ENCODE measurements around the gene NOL9.
A peak's percentile ranks its signal among the peaks of the same experiment; 100 is the strongest.
"Not testable (repeated sequence)": the region's sequence is repeated elsewhere in the genome, so short reads cannot be mapped to it uniquely, and the experiment has no call there.

NOL9 gene

GRCh38 chr1:6501279-6501813 is 53.0 kb downstream of the NOL9 start:
- no peak for DNase-seq

DNA sequence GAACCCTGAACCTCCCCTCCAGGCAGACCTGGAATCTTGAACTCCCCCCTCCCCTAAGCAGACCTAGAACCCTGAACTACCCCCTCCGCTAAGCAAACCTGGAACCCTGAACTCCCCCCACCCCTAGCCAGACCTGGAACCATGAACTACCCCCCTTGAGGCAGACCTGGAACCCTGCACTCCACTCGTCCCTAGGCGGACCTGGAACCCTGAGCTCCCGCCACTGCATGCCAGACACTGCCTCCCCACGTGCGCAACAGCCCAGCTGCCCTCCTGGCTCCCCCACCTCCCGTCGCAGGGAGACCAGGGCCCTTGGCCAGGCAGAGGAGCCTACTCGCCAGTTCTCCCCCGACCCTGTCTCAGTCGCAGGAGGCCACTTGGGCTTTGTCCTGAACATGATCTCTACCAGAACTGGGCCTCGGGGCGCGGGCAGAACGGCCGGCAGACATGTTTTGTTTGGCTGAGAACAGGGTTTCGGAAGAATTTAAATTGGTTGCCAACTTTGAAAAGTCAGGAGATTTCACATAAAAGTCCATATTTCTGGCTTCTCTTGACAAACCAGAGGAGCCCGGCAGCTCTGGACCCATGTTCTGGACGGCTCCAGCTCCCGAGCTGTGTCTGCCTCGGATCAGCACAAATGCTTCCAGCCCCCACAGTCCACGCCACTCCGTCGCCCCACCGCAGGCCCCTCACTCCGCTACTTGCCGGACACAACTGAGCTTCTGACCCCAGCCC is 53.6 kb downstream of the NOL9 start:
- no peak for DNase-seq

DNA sequence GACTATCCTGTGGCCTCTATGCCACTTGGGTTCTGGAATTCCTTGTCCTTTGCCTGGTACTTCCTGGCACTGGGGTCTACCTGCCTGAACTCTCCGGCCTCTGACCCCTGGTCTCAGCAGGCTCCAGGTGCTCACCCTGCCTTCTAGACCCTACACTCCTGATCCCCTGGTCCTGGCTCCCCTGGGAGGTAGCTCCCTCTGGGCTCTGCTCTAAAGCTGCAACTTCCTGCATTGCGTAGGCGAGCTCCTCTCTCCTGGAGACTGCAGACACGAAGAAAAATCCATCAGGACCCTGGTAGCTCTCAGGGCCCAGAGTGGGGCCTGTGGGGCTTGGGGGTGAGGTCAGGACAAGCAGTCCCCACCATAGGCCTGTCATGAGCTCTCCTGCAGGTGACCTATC is 55.0 kb downstream of the NOL9 start:
- no peak for DNase-seq

- DNase-seq: no peak
Observed at GRCh38 chr1:6498576-6499111, 55.7 kb downstream of the NOL9 start.

- DNase-seq: no peak
Observed at GRCh38 chr1:6497867-6498575, 56.3 kb downstream of the NOL9 start.

- peak; percentile 53 for DNase-seq
Observed at GRCh38 chr1:6497215-6497866, 57.0 kb downstream of the NOL9 start.

- no peak for DNase-seq
Observed at GRCh38 chr1:6496890-6497214, 57.5 kb downstream of the NOL9 start.

GRCh38 chr1:6496365-6496721 is 58.0 kb downstream of the NOL9 start:
- DNase-seq: no peak

DNA sequence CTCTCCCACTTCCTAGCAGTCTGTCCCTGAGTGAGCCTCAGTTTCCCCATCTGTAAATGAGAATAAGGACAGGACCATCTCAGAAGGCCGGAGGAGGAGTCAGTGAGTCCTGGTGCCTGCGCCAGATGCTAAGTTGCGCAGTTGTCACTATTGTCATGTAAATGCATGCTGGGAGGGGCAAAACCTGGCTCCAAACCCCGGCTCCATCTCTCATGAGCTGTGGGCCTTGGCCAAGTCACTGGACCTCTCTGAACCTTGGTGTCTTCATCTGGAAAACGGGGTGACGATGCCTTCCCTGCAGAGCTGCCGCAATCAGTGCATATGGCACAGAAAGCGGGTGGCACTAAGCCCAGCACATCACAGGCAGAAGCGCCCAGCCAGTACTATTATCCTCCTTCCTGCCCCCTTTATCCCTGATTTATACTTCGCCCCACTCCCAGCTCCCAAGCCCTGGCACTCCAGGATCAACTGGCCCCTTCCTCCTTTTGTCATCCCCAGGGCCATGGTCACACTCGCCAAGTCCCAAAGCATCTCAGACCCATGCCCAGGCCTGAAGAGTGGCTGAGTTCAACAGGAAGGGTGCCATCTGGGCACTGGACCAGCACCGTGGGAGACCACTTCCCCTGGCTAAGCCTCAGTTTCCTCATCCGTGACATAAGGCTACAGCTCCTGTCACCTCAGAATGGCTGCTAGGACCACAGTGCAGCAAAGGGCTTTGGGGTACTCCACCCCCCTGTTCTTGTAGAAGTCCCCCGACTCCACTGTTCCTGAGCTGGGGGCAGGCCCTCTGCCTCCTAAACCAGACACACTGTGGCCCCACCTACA is 58.6 kb downstream of the NOL9 start:
- no peak for DNase-seq

DNA sequence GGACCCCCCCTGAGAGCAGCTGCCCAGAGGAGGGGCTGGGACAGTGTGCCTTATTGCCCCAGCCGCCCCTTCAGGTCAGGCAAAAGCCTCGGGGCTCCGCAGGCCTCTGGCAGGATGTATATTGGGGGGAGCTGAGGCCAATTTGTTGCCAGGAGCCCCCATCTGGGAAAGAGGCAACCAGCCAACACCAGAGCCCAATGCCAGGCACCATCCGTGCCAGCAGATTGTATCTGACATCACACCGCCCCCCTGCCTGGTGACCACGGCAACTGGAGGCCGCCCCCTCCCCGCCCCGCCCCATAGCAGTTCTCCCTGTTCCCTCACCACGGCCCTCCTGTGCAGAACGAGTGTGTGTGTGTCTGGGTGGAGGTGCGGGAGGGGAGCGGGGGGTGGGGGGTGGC is 59.3 kb downstream of the NOL9 start:
- no peak for DNase-seq

DNA sequence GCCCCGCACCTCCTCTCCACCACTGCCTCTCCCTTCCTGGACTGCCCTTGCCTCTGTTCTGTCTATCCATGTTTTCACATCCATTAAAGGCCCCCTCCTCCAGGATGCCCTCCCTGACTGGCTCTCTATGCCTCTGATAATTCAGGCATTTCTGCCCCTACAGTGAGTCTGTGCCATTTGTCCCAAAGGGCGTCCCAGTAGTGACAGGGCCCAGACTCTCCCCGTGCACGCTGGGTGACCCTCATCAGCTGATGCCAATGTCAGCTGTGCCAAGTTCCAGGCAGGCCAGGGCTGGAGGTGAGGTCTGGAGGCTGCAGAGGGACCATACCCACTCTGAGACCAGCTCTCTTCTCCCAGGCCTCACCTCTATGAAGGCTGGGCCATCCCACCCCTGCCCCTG is 59.7 kb downstream of the NOL9 start:
- DNase-seq: no peak

GRCh38 chr1:6493834-6494223 is 60.5 kb downstream of the NOL9 start:
- DNase-seq: not testable (repeated sequence)

DNA sequence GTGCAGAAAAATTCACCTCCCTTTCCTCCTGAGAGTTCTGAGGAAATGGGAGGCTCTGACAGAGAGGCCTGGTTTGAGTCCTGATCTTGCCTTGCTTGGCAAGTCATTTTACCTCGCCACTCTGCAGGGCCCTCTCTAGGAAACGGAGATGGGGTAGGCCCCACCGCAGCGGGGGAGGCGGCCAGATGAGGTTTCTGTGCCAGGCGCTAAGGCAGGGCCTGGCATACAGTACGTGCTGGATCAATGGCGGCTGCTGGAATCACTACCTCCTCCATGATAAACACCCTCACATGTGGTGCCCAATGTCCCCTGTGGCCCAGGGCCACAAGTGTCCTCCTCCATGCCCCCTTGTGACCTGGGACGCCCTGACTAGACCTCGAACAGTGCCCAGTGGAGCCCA is 62.3 kb downstream of the NOL9 start:
- no peak for DNase-seq

- no peak for DNase-seq
Observed at GRCh38 chr1:6491480-6491962, 62.8 kb downstream of the NOL9 start, which contains the start of gene PLEKHG5. TSS of gene PLEKHG5 (minus strand) at chr1:6491667. CDS start at chr1:6477571, 14,096 bp downstream.

DNA sequence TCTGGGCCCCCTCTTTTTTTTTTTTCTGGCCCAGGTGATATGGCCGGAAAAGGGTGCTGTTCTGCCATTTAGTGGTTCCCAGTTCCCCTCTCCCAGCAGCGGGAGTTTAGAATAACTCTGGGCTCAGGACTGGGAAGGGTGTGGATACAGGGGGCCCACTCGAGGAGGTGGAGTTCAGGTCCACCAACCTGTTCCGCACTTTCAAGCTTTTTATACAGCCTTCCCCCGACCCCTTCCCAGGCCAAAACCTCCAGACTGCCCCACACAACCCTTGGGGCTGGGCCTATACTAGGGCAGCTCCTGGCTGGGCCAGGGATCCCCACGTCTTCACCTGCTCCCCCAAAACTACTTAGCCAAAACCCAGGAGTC is 63.2 kb downstream of the NOL9 start:
- DNase-seq: no peak

DNA sequence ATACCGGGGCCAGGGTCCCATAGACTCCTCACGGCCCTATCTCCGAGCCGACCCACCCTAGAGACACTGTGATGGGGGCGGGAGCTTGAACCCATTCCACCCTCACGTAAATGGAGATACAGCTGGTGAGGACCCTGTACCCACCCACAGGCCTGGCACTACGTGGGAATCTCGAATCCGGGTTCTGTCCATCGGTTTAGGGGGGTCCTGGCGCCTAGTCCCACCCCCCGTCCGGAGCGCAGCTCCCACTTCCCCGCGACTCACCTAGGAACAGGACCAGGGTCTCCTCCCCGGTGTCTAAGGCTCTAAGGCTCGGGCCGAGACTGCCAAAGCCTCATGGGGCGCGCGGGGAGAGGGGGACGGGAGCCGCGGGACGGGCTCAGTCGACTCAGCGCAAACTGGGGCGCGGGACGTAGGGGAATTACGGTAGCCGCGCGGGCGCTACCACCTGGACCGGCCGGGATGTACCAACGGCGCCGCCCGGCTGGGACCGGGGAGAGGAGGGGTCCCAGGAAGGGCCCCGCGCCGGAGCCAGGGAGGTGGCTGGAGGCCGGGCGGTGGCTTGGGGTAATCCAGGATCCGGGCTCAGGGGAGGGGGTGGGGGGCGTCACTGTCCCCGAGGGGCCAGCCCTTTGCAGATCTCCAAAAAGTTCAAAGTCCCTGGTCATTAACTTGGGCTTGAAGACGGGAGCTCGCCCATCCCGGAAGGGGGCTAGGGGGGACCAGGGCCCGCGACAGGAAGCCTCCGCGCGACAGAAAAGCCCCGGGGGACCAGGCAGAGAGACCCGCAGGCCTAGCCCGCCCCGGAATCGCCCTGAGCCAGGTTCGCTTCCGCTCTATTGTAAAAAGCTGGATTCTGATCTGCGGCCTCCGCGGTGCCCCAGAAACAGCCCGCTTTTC is 63.9 kb downstream of the NOL9 start:
- peak; percentile 51 for DNase-seq

GRCh38 chr1:6489799-6490180 is 64.5 kb downstream of the NOL9 start:
- DNase-seq: peak; percentile 75

DNA sequence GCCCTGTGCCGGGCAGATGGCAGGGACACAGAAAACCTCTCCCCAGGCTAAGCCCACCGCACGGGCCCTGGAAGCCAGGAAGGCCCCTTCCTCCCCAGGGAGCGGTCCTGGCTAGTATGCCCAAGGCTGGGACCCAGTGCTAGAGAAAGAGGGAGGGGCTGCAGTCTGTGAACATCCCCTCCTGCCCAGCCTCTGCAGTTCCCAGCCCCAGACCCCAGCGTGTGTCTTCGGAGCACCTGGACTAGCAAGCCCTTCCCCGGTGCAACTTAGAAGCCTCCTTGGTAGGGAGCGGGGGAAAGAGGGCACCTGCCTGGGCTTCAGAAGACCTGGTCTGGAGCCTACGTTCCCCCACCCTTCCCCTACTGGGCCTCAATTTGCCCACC is 64.9 kb downstream of the NOL9 start:
- no peak for DNase-seq

- DNase-seq: no peak
Observed at GRCh38 chr1:6488602-6489382, 65.5 kb downstream of the NOL9 start.

GRCh38 chr1:6487804-6488484 is 66.4 kb downstream of the NOL9 start:
- no peak for DNase-seq
